BE2C (cell line): ENCODE data around the gene MBTPS1.

Experiments used
- DNase-seq: peaks from one replicate; pipeline ENCODE4 v3.0.0-alpha.2; 2020
- H3K27me3 ChIP-seq: fragments of 250-450 bp; sonication (Bioruptor Pico); 2 replicates; pipeline ENCODE4 v1.5.1; 2020; ENCODE audit warnings: mild to moderate bottlenecking
- H3K36me3 ChIP-seq: fragments of 250-450 bp; sonication (Bioruptor Pico); 2 replicates; pipeline ENCODE4 v1.5.1; 2020; ENCODE audit warnings: mild to moderate bottlenecking
- H3K4me1 ChIP-seq: fragments of 250-450 bp; sonication (Bioruptor Pico); 2 replicates; pipeline ENCODE4 v1.5.1; 2020
- H3K4me3 ChIP-seq: 2 replicates; pipeline ENCODE4 v1.5.1; 2011; ENCODE audit warnings: low read depth, low read length
- H3K9me3 ChIP-seq: fragments of 250-450 bp; sonication (Bioruptor Pico); 2 replicates; pipeline ENCODE4 v1.5.1; 2020
- TF ChIP-seq, protein P1 (sequence below): IDR thresholded peaks from 2 replicates; pipeline ENCODE4 v1.5.1; 2012; ENCODE audit warnings: mild to moderate bottlenecking, low read depth, low read length

MBTPS1 gene

DNA sequence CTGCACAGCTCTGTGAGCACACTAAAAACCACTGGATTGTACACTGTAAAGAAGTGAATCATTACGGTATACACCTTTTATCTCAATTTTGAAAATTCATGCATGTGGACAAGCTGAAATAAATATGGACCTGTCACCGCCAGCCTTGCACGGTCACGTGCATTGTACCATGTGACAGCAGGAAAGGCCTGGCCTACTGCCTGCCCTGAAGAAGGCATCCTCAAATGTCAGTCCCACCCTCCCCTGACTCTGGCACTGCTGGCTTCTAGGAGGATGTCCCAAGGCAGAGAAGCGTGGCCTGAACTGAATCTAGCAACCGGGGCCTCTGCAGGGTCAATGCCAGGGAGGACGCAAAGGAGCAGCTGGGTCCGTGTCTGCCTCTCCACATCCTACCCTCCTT, 108.8 kb downstream of the MBTPS1 start:
- Histone ChIP-seq H3K4me3 (no peak overlapping the region), H3K4me1 (no peaks in the 10 kb centered on the region), H3K36me3 (no peaks in the 10 kb centered on the region), H3K9me3 (no peaks in the 10 kb centered on the region; the same call in 1 of the 2 replicates), H3K27me3 (no peaks in the 10 kb centered on the region; the same call in 1 of the 2 replicates)
- DNase-seq = no peak
- TF ChIP-seq, protein P1, sequence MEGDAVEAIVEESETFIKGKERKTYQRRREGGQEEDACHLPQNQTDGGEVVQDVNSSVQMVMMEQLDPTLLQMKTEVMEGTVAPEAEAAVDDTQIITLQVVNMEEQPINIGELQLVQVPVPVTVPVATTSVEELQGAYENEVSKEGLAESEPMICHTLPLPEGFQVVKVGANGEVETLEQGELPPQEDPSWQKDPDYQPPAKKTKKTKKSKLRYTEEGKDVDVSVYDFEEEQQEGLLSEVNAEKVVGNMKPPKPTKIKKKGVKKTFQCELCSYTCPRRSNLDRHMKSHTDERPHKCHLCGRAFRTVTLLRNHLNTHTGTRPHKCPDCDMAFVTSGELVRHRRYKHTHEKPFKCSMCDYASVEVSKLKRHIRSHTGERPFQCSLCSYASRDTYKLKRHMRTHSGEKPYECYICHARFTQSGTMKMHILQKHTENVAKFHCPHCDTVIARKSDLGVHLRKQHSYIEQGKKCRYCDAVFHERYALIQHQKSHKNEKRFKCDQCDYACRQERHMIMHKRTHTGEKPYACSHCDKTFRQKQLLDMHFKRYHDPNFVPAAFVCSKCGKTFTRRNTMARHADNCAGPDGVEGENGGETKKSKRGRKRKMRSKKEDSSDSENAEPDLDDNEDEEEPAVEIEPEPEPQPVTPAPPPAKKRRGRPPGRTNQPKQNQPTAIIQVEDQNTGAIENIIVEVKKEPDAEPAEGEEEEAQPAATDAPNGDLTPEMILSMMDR = no peak

DNA sequence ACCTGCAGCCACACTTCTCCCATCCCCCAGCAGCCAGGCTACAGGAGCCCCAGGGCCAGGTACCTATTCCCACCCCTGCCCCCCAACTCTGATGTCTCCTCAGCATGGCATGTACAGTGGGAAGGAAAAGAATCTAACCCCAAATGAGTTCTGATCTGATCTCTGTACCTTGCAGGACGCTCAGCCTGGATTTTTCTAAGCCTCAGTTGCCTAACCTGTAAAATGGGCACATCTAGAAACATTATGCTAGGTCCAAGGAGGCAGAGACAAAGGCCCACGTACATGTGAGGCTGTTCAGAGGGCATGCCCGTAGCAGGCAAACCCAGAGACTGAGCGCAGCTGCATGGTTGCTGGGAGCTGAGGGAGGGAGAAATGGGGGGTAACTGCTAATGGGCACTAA, 109.2 kb downstream of the MBTPS1 start:
- TF ChIP-seq, protein P1 = no peak
- H3K4me1 ChIP-seq = no peaks in the 10 kb centered on the region
- no peak for DNase-seq
- no peaks in the 10 kb centered on the region; the same call in 1 of the 2 replicates for H3K9me3 ChIP-seq
- no peak overlapping the region for H3K4me3 ChIP-seq
- no peaks in the 10 kb centered on the region for H3K36me3 ChIP-seq
- no peaks in the 10 kb centered on the region; the same call in 1 of the 2 replicates for H3K27me3 ChIP-seq

DNA sequence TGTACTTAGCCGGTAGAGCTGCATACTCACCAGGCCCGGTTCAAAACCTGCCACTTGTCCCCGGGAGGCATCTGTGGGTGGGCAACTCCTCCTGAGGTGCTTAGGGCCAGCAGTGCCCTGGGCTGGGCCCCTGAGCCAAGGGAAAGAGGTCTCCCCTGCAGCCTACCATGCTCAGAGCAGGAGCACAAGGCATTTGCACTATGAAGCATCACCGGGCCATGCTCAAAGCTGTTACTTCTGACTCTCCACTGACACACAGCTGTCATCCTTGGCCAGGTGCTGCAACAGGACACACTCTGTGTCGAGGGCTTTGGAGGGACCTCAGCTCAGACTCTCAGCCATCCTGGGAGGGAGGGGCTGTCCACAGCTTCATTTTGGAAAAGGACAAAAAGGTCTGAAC, 111.4 kb downstream of the MBTPS1 start:
- Histone ChIP-seq H3K9me3 (no peaks in the 10 kb centered on the region; the same call in 1 of the 2 replicates), H3K4me3 (no peak overlapping the region), H3K27me3 (no peaks in the 10 kb centered on the region; the same call in 1 of the 2 replicates), H3K36me3 (no peaks in the 10 kb centered on the region), H3K4me1 (no peaks in the 10 kb centered on the region)
- TF ChIP-seq, protein P1 = no peak
- DNase-seq = no peak

DNA sequence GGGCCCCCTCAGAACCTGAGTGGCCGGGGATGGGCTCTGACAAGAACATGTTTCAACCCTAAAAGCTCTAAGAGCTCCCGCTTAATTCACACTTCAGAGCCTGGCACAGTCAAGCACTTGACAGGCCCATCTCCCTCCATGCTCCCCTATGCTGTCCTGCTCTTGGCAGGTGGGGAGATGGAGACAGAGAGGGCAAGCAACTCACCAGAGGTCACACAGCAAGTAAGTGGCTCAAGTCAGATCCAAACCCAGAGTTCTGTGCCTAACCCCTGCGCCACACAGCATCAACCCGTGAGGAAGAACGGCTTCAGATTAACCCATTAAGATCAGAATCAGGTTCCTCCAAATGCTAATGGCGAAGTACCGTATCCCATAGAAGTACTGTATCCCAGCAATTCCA, 112.3 kb downstream of the MBTPS1 start:
- Histone ChIP-seq H3K4me3 (no peak overlapping the region), H3K4me1 (no peaks in the 10 kb centered on the region), H3K36me3 (no peaks in the 10 kb centered on the region), H3K9me3 (no peaks in the 10 kb centered on the region; the same call in 1 of the 2 replicates), H3K27me3 (no peaks in the 10 kb centered on the region; the same call in none of the 2 replicates)
- TF ChIP-seq, protein P1 = no peak
- no peak for DNase-seq
